GM19395 (cell line): Measurements from ENCODE around the gene SORL1.
"Not testable (repeated sequence)": the region's sequence is repeated elsewhere in the genome, so short reads cannot be mapped to it uniquely, and the experiment has no call there.

Experiments
- ATAC-seq: cut with Tn5 transposase; IDR thresholded peaks from one replicate; pipeline ENCODE4 v1.9.1; 2021; ENCODE audit warnings: mild to moderate bottlenecking, moderate library complexity; ENCODE audit not compliant: unreplicated experiment

The SORL1 gene

GRCh38 chr11:121611242-121611641 is 159.1 kb downstream of the SORL1 start:
- ATAC-seq: no peak

GRCh38 chr11:121613724-121614123 is 161.6 kb downstream of the SORL1 start:
- ATAC-seq: no peak

GRCh38 chr11:121614636-121615240 is 162.6 kb downstream of the SORL1 start:
- no peak for ATAC-seq

GRCh38 chr11:121615501-121615900 is 163.4 kb downstream of the SORL1 start:
- ATAC-seq: no peak

- ATAC-seq: no peak
These were observed 166.4 kb downstream of the SORL1 start for GRCh38 chr11:121618516-121618915.

GRCh38 chr11:121625777-121626506 is 173.8 kb downstream of the SORL1 start:
- no peak for ATAC-seq

- ATAC-seq: no peak
These were observed 174.4 kb downstream of the SORL1 start for GRCh38 chr11:121626507-121626875.

GRCh38 chr11:121626980-121627379 is 174.9 kb downstream of the SORL1 start:
- no peak for ATAC-seq

- no peak for ATAC-seq
These were observed 177.9 kb downstream of the SORL1 start for GRCh38 chr11:121630041-121630440.

GRCh38 chr11:121631456-121631855 is 179.3 kb downstream of the SORL1 start:
- ATAC-seq: no peak

- ATAC-seq: no peak
These were observed 182.2 kb downstream of the SORL1 start for GRCh38 chr11:121634273-121634672.

GRCh38 chr11:121634889-121635288 is 182.8 kb downstream of the SORL1 start:
- no peak for ATAC-seq

- ATAC-seq: no peak
These were observed 184.1 kb downstream of the SORL1 start for GRCh38 chr11:121636081-121636799.

- ATAC-seq: no peak
These were observed 184.7 kb downstream of the SORL1 start for GRCh38 chr11:121636800-121637176.

GRCh38 chr11:121637587-121637986 is 185.5 kb downstream of the SORL1 start:
- not testable (repeated sequence) for ATAC-seq

- no peak for ATAC-seq
These were observed 191.5 kb downstream of the SORL1 start for GRCh38 chr11:121643479-121644186.

GRCh38 chr11:121644187-121644512 is 192.0 kb downstream of the SORL1 start:
- no peak for ATAC-seq

- no peak for ATAC-seq
These were observed 192.9 kb downstream of the SORL1 start for GRCh38 chr11:121645001-121645400.

GRCh38 chr11:121645596-121645995 is 193.5 kb downstream of the SORL1 start:
- ATAC-seq: no peak

- no peak for ATAC-seq
These were observed 196.2 kb downstream of the SORL1 start for GRCh38 chr11:121648306-121648705.

- ATAC-seq: no peak
These were observed 197.7 kb downstream of the SORL1 start for GRCh38 chr11:121649798-121650197.
